HepG2 (cell line): ENCODE data around the gene LRP1B. TPM values are rescaled to one million over a fixed set of nuclear protein-coding genes. Genes with fewer than 3 reads are reported as not detected.

ENCODE experiments used
- ATAC-seq: fragments of 200-7000 bp; cut with Tn5 transposase; 3 replicates; pipeline ENCODE4 v1.9.1; 2020; ENCODE audit warnings: mild to moderate bottlenecking, moderate library complexity
- BruUV-seq: library from RNA; stranded (reverse); fragments of 400-500 nt; replicated peaks from 2 replicates; lab custom pipeline; 2021; lab: Mats Ljungman, UMichigan
- CTCF ChIA-PET: fragments of 300-600 bp; formaldehyde crosslinking; extraction: SDS; loops from one replicate; lab custom pipeline; 2021; ENCODE audit warnings: low total read pairs, inconsistent platforms, low intra/inter-chr PET ratio; lab: Yijun Ruan, JAX
- POLR2A ChIA-PET: fragments of 350-600 bp; sonication (Branson Sonifier 250); formaldehyde crosslinking; loops from one replicate; lab custom pipeline; 2020; ENCODE audit warnings: antibody characterized with exemption, inconsistent platforms; lab: Yijun Ruan, JAX
- DNase-seq: peaks from one replicate; pipeline ENCODE4 v3.0.0-alpha.2; 2015; ENCODE audit warnings: low spot score
- FAIRE-seq: peaks from 3 replicates; lab custom pipeline; 2011; peaks lifted over from hg19 to GRCh38; lab: Jason Lieb, UNC
- H2AFZ ChIP-seq: one replicate; pipeline ENCODE4 v1.6.1; 2011; ENCODE audit warnings: low read length, inconsistent platforms
- H3K27ac ChIP-seq: fragments of 300-600 bp; 3 replicates; pipeline ENCODE4 v1.8.0; 2011; ENCODE audit warnings: mixed run types, mild to moderate bottlenecking, mixed read lengths, low read length, inconsistent platforms; ENCODE audit not compliant: insufficient read depth; ENCODE audit errors: extremely low read length
- H3K27me3 ChIP-seq, 2 experiments: fragments of 200-600 bp in 1 of 2; 2 replicates in 1 of 2; 3 replicates in 1 of 2; pipeline versions ENCODE4 v1.6.0 to v1.8.0; 2011; ENCODE audit warnings: low read length in 2 of 2, mild to moderate bottlenecking in 2 of 2, moderate library complexity in 2 of 2, inconsistent platforms in 1 of 2; ENCODE audit not compliant: insufficient read depth in 2 of 2, control insufficient read depth in 1 of 2
- H3K36me3 ChIP-seq, 2 experiments: fragments of 200-600 bp in 1 of 2; replicated peaks in 1 of 2; 2 replicates in 1 of 2; 3 replicates in 1 of 2; pipeline versions ENCODE4 v1.5.1 to v1.8.0; 2011; ENCODE audit warnings: low read length in 2 of 2, inconsistent platforms in 1 of 2; ENCODE audit not compliant: insufficient read depth in 2 of 2, control insufficient read depth in 1 of 2
- H3K4me1 ChIP-seq: 2 replicates; pipeline ENCODE4 v1.5.1; 2012; ENCODE audit warnings: low read length, inconsistent platforms; ENCODE audit not compliant: insufficient read depth
- H3K4me2 ChIP-seq: 2 replicates; pipeline ENCODE4 v1.6.0; 2011; ENCODE audit warnings: low read depth, low read length, inconsistent platforms
- H3K4me3 ChIP-seq, 3 experiments: fragments of 200-600 bp in 1 of 3; sonication (generic), shearing (Covaris generic) in 1 of 3; replicated peaks in 1 of 3; 2 replicates each; pipeline ENCODE4 v1.5.1; 2011 to 2016; ENCODE audit warnings: low read length in 3 of 3, inconsistent platforms in 2 of 3, low read depth in 2 of 3, mild to moderate bottlenecking in 2 of 3, control low read depth in 1 of 3, mixed read lengths in 1 of 3; ENCODE audit not compliant: insufficient read depth in 1 of 3
- H3K79me2 ChIP-seq: one replicate; pipeline ENCODE4 v1.6.1; 2011; ENCODE audit warnings: low read length, inconsistent platforms; ENCODE audit not compliant: insufficient read depth
- H3K9ac ChIP-seq: 2 replicates; pipeline ENCODE4 v1.6.0; 2011; ENCODE audit warnings: mild to moderate bottlenecking, low read depth, low read length, inconsistent platforms; ENCODE audit not compliant: insufficient read depth
- H3K9me3 ChIP-seq: 2 replicates; pipeline ENCODE4 v1.5.1; 2012; ENCODE audit warnings: mild to moderate bottlenecking, low read length
- H4K20me1 ChIP-seq: 2 replicates; pipeline ENCODE4 v1.6.0; 2011; ENCODE audit warnings: inconsistent platforms, mild to moderate bottlenecking, low read length, moderate library complexity; ENCODE audit not compliant: insufficient read depth
- ATRX ChIP-seq: sonication (generic); formaldehyde crosslinking; IDR thresholded peaks from 2 replicates; pipeline ENCODE4 v1.4.0; 2020; ENCODE audit warnings: missing genetic modification reagents, borderline replicate concordance
- EZH2 ChIP-seq: conservative IDR thresholded peaks from 2 replicates; pipeline ENCODE4 v1.6.1; 2012; ENCODE audit warnings: mild to moderate bottlenecking, low read depth, low read length, moderate library complexity
- HNRNPUL1 ChIP-seq: fragments of 200-400 bp; formaldehyde crosslinking; IDR thresholded peaks from 2 replicates; pipeline ENCODE4 v1.6.1; 2017; ENCODE audit warnings: low read depth, mild to moderate bottlenecking, low read length, moderate library complexity
- MEIS1 ChIP-seq: sonication (generic); formaldehyde crosslinking; IDR thresholded peaks from 2 replicates; pipeline ENCODE4 v1.9.0; 2021; ENCODE audit warnings: mild to moderate bottlenecking, missing genetic modification reagents, moderate library complexity, borderline replicate concordance
- MLLT10 ChIP-seq: sonication (generic); formaldehyde crosslinking; IDR thresholded peaks from 2 replicates; pipeline ENCODE4 v1.4.0; 2020; ENCODE audit warnings: missing genetic modification reagents
- MTF2 ChIP-seq: sonication (generic); formaldehyde crosslinking; IDR thresholded peaks from 2 replicates; pipeline ENCODE4 v1.5.0; 2020; ENCODE audit warnings: missing genetic modification reagents, borderline replicate concordance
- PAF1 ChIP-seq: IDR thresholded peaks from 2 replicates; pipeline ENCODE4 v1.6.1; 2016; ENCODE audit warnings: missing genetic modification reagents, missing compliant biosample characterization
- SETDB1 ChIP-seq: sonication (generic); formaldehyde crosslinking; IDR thresholded peaks from 2 replicates; pipeline ENCODE4 v1.5.1; 2020; ENCODE audit warnings: missing genetic modification reagents, mild to moderate bottlenecking, borderline replicate concordance
- ZNF160 ChIP-seq: sonication (generic); formaldehyde crosslinking; IDR thresholded peaks from 2 replicates; pipeline ENCODE4 v1.8.0; 2022; ENCODE audit warnings: mild to moderate bottlenecking, inconsistent platforms, missing genetic modification reagents
- ZNF552 ChIP-seq: sonication (generic); formaldehyde crosslinking; IDR thresholded peaks from 2 replicates; pipeline ENCODE4 v1.9.0; 2022; ENCODE audit warnings: missing genetic modification reagents, mild to moderate bottlenecking, borderline replicate concordance
- ZNF557 ChIP-seq: sonication (generic); formaldehyde crosslinking; IDR thresholded peaks from 2 replicates; pipeline ENCODE4 v1.4.0; 2020; ENCODE audit warnings: missing genetic modification reagents
- ZSCAN22 ChIP-seq: sonication (generic); formaldehyde crosslinking; IDR thresholded peaks from 2 replicates; pipeline ENCODE4 v1.4.0; 2020; ENCODE audit warnings: mild to moderate bottlenecking, missing genetic modification reagents
- WGBS: methylation state at CpG from one replicate; pipeline ENCODE4 v1.1.6; 2017; ENCODE audit warnings: low lambda C conversion rate; 5-methylcytosine and 5-hydroxymethylcytosine counted together
- in situ Hi-C: cut with HindIII; loops from 2 replicates; pipeline ENCODE4 v1.10.0; 2017; ENCODE audit warnings: low pct_unique_long_range_greater_than_20kb; ENCODE audit not compliant: extremely low pct_ligation_motif_present
- intact Hi-C: fragments of 100-400 bp; cut with micrococcal nuclease; formaldehyde crosslinking; loops from one replicate; pipeline ENCODE4 v1.10.0; 2022; ENCODE audit not compliant: unreplicated experiment
- polyA plus RNA-seq, 8 experiments: library from polyadenylated mRNA; depleted of rRNA in 3 of 8; stranded (reverse) in 7 of 8; unstranded in 1 of 8; fragments of >200 nt; fragmentation: Illumina TruSeq in 4 of 8; extraction: Trizol in 4 of 8; gene quantifications; 2 replicates each; pipeline versions ENCODE4 v1.2.1 to v1.2.3, GENCODE V29; 2011 to 2016; ENCODE audit warnings: low read depth in 4 of 8, missing spikeins in 1 of 8, mixed read lengths in 1 of 8; ENCODE audit not compliant: insufficient read depth in 1 of 8
- total RNA-seq, 5 experiments: library from RNA; depleted of rRNA; stranded (reverse); fragments of >200 nt; fragmentation: Illumina TruSeq; extraction: Trizol; gene quantifications; 2 replicates each; pipeline ENCODE4 v1.2.3, GENCODE V29; 2016; ENCODE audit warnings: low read depth in 1 of 5
- TF ChIP-seq, protein P1 (sequence below): sonication (generic); formaldehyde crosslinking; IDR thresholded peaks from 2 replicates; pipeline ENCODE4 v1.5.0; 2020; ENCODE audit warnings: mild to moderate bottlenecking, missing genetic modification reagents

The LRP1B gene
- total and polyA plus RNA-seq, 2 of the 13 experiments (the other 11 are each of a cell fraction or from before 2014, with no cell fraction given): 0.04 TPM; not detected in 1

DNA sequence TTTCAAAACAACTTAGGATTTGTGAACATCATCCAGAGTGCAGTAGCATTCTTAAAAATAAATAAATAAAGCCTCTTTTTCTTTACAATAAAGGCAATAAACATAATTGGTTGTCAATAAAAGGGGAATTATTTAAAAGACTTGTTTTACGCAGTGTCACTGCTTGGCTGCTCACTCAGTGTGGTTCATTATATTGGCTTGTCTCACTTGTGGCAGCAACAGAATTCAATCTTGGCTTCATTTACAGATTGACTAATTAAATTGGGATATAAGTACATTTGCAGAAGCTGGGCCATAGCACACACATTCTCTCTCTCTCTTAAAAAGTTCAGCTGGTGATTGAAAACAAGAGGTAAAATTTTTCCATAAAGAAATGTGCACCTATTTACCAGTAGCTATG is 1027.6 kb downstream of the LRP1B start (continued):
- TF ChIP-seq ZNF160 (CRISPR knock-in tag): no peak
- TF ChIP-seq, protein P1, sequence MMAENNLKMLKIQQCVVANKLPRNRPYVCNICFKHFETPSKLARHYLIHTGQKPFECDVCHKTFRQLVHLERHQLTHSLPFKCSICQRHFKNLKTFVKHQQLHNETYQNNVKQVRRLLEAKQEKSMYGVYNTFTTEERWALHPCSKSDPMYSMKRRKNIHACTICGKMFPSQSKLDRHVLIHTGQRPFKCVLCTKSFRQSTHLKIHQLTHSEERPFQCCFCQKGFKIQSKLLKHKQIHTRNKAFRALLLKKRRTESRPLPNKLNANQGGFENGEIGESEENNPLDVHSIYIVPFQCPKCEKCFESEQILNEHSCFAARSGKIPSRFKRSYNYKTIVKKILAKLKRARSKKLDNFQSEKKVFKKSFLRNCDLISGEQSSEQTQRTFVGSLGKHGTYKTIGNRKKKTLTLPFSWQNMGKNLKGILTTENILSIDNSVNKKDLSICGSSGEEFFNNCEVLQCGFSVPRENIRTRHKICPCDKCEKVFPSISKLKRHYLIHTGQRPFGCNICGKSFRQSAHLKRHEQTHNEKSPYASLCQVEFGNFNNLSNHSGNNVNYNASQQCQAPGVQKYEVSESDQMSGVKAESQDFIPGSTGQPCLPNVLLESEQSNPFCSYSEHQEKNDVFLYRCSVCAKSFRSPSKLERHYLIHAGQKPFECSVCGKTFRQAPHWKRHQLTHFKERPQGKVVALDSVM (CRISPR knock-in tag): no peak
- TF ChIP-seq, all 625 proteins: peak for 0

GRCh38 chr2:141079231-141079630 is 1051.6 kb downstream of the LRP1B start:
- Histone ChIP-seq H3K27me3 (no peaks in the 10 kb centered on the region), H3K27ac (no peak overlapping the region), H3K4me1 (no peaks in the 10 kb centered on the region), H3K36me3 (no peaks in the 10 kb centered on the region), H3K4me2 (no peak overlapping the region), H2AFZ (no peak overlapping the region), H3K9ac (no peak overlapping the region), H3K9me3 (no peaks in the 10 kb centered on the region), H4K20me1 (no peaks in the 10 kb centered on the region), H3K79me2 (no peaks in the 10 kb centered on the region), H3K4me3 (no peak overlapping the region)
- BruUV-seq: no TSS peak
- no peak for ATAC-seq
- no peak for DNase-seq
- intact Hi-C loops (no loop called here), in situ Hi-C loops (no loop called here)
- ChIA-PET POLR2A (no interaction called here), CTCF (no interaction called here)
- FAIRE-seq: no peak
- TF ChIP-seq ZNF552 (CRISPR knock-in tag) (no peak), ZSCAN22 (CRISPR knock-in tag) (no peak), HNRNPUL1 (no peak), ATRX (CRISPR knock-in tag) (no peak), EZH2 (no peak), MLLT10 (no peak), MEIS1 (CRISPR knock-in tag) (no peak), PAF1 (CRISPR knock-in tag) (no peak), ZNF557 (CRISPR knock-in tag) (no peak), MTF2 (CRISPR knock-in tag) (no peak), SETDB1 (CRISPR knock-in tag) (no peak)
- 0% methylated on average over 1 of the region's 1 CpG for WGBS
